ENCODE data around the gene AGR2. TPM values are rescaled to one million over a fixed set of nuclear protein-coding genes. Genes with fewer than 3 reads are reported as not detected.
"Not testable (repeated sequence)": the region's sequence is repeated elsewhere in the genome, so short reads cannot be mapped to it uniquely, and the experiment has no call there.

Gene AGR2
- total RNA-seq (not detected), polyA plus RNA-seq (under 1 TPM; 0.17 to 0.38 (median 0.28) TPM)
- long read RNA-seq, donor 1, transcript AGR2-203 (8 exons, 1,778 nt), result major isoform, 13 of 18 reads
- long read RNA-seq, donor 1, partial matches to known transcripts, result 0 of 18 reads
- long read RNA-seq, donor 1, other reads (novel, unspliced or antisense), result 5 of 18 reads
- long read RNA-seq, donor 2, transcript AGR2-203 (8 exons, 1,778 nt), result major isoform, 8 of 8 reads
- long read RNA-seq, donor 2, partial matches to known transcripts, result 0 of 8 reads
- long read RNA-seq, donor 2, other reads (novel, unspliced or antisense), result 0 of 8 reads

- H3K4me1 ChIP-seq, result no peaks in the 10 kb centered on the region
- DNase-seq, result no peak
- intact Hi-C loops (cut with DNase I; ENCODE audit: low total_unique reads), result loop anchor here (10.0 kb wide), 1 partner anchor 110 kb away; no protein-coding TSS in a partner anchor
- no peaks in the 10 kb centered on the region for H3K9me3 ChIP-seq
- H3K27ac ChIP-seq, result no peak within 1 kb of the TSS
- no peaks in the 10 kb centered on the region for H3K36me3 ChIP-seq
- WGBS, 5 donors, result 81 to 90% (median 88%) methylated on average over 13 of the region's 13 CpGs
- no peaks in the 10 kb centered on the region for H3K27me3 ChIP-seq (replicated peaks in 1 of 7)
- H3K4me3 ChIP-seq, result no peak within 1 kb of the TSS
- TF ChIP-seq POLR2AphosphoS5 (IDR thresholded peaks at IDR 0.05) (no peak), CTCF (IDR thresholded peaks at IDR 0.05 in 8 of 11, conservative IDR thresholded peaks at IDR 0.05 in 3 of 11) (no peak), POLR2A (IDR thresholded peaks at IDR 0.05) (no peak)
These were observed at the start of gene AGR2 for GRCh38 chr7:16804674-16805439. TSS of gene AGR2 (minus strand) at chr7:16804999. CDS start at chr7:16801796, 3,203 bp downstream.

GRCh38 chr7:16853189-16853588 lies 48.4 kb upstream of the AGR2 start:
- H3K4me3 ChIP-seq; H3K27me3 ChIP-seq (replicated peaks in 1 of 7); H3K36me3 ChIP-seq; H3K27ac ChIP-seq; DNase-seq; H3K9me3 ChIP-seq; intact Hi-C loops (cut with DNase I; ENCODE audit: low total_unique reads): not testable (repeated sequence)
- WGBS, 5 donors, result 93 to 98% (median 95%) methylated on average over 11 of the region's 11 CpGs
- peaks cover 0 to 18% (median 5%) of the 10 kb centered on the region in 6 donors for H3K4me1 ChIP-seq

- no peak overlapping the region for H3K4me3 ChIP-seq
- no peak for DNase-seq
- H3K9me3 ChIP-seq, result no peaks in the 10 kb centered on the region
- intact Hi-C loops (cut with DNase I; ENCODE audit: low total_unique reads), result no loop called here
- 22 to 34% (median 31%) methylated on average over 2 of the region's 2 CpGs for WGBS, 5 donors
- H3K4me1 ChIP-seq, result peaks cover 0 to 18% (median 5%) of the 10 kb centered on the region in 6 donors
- H3K36me3 ChIP-seq, result no peaks in the 10 kb centered on the region
- H3K27ac ChIP-seq, result no peak overlapping the region
- H3K27me3 ChIP-seq (replicated peaks in 1 of 7), result peaks cover 0 to 4% (median 0%) of the 10 kb centered on the region in 7 donors
- TF ChIP-seq POLR2AphosphoS5 (IDR thresholded peaks at IDR 0.05) (no peak), POLR2A (IDR thresholded peaks at IDR 0.05) (no peak), CTCF (IDR thresholded peaks at IDR 0.05 in 8 of 11, conservative IDR thresholded peaks at IDR 0.05 in 3 of 11) (no peak)
These were observed 47.0 kb upstream of the AGR2 start for GRCh38 chr7:16851829-16852228.

- H3K36me3 ChIP-seq, result no peaks in the 10 kb centered on the region
- intact Hi-C loops (cut with DNase I; ENCODE audit: low total_unique reads), result no loop called here
- peak; percentile 82 for DNase-seq
- H3K27ac ChIP-seq, result no peak overlapping the region
- no peaks in the 10 kb centered on the region for H3K9me3 ChIP-seq
- TF ChIP-seq CTCF (IDR thresholded peaks at IDR 0.05 in 8 of 11, conservative IDR thresholded peaks at IDR 0.05 in 3 of 11) (no peak), POLR2A (IDR thresholded peaks at IDR 0.05) (no peak), POLR2AphosphoS5 (IDR thresholded peaks at IDR 0.05) (no peak)
- peaks cover 0 to 18% (median 5%) of the 10 kb centered on the region in 6 donors for H3K4me1 ChIP-seq
- peaks cover 0 to 4% (median 0%) of the 10 kb centered on the region in 7 donors for H3K27me3 ChIP-seq (replicated peaks in 1 of 7)
- peak overlapping the region in 4 of 8 donors; percentile 5 to 41 (median 18) for H3K4me3 ChIP-seq
- WGBS, 5 donors, result 59 to 83% (median 66%) methylated on average over 29 to 44 of the region's 44 CpGs
These were observed 46.0 kb upstream of the AGR2 start for GRCh38 chr7:16850614-16851466.

All from spleen (tissue), 13 donors.